ENCODE results near the gene LRRK1.

The LRRK1 gene

GRCh38 chr15:101008158-101009139 is 89.3 kb downstream of the LRRK1 start:
- peak overlapping the region; percentile 79 for H3K4me2 ChIP-seq (ENCODE audit: low read length)
- peaks cover 32% of the 10 kb centered on the region for H3K4me1 ChIP-seq (ENCODE audit: insufficient read depth, low read length, severe bottlenecking)
- TF ChIP-seq CTCF (IDR thresholded peaks at IDR 0.05; ENCODE audit: low read length) (peak; percentile 94), EZH2 (IDR thresholded peaks at IDR 0.05; ENCODE audit: borderline replicate concordance, low read length) (no peak)
- H3K4me3 ChIP-seq (ENCODE audit: low read depth, low read length, poor library complexity, severe bottlenecking), result peak overlapping the region; percentile 58
- no peaks in the 10 kb centered on the region for H3K9me3 ChIP-seq (ENCODE audit: low read length)
- peaks cover 61% of the 10 kb centered on the region for H3K36me3 ChIP-seq (ENCODE audit: insufficient read depth, low read length)
- H3F3A ChIP-seq (ENCODE audit: insufficient read depth, low read length), result no peaks in the 10 kb centered on the region
- peak overlapping the region; percentile 78 for H3K27ac ChIP-seq (ENCODE audit: low read depth, low read length, poor library complexity, severe bottlenecking)
- H2AFZ ChIP-seq (ENCODE audit: low read length), result no peak overlapping the region
- H4K20me1 ChIP-seq (ENCODE audit: insufficient read depth, low read length), result no peaks in the 10 kb centered on the region
- no peaks in the 10 kb centered on the region for H3K27me3 ChIP-seq (ENCODE audit: insufficient read depth, low read length)
- no peaks in the 10 kb centered on the region for H3K9me2 ChIP-seq (ENCODE audit: low read depth, low read length)
- H3K9ac ChIP-seq (ENCODE audit: low read length), result peak overlapping the region; percentile 60
- H3K79me2 ChIP-seq (ENCODE audit: insufficient read depth, low read length), result no peaks in the 10 kb centered on the region

- Histone ChIP-seq H3K9ac (ENCODE audit: low read length) (peak overlapping the region; percentile 37; the same call in 1 of the 2 replicates), H2AFZ (ENCODE audit: low read length) (no peak overlapping the region), H3K27me3 (ENCODE audit: insufficient read depth, low read length) (no peaks in the 10 kb centered on the region), H3K4me1 (ENCODE audit: insufficient read depth, low read length, severe bottlenecking) (peaks cover 32% of the 10 kb centered on the region), H3K9me2 (ENCODE audit: low read depth, low read length) (no peaks in the 10 kb centered on the region), H3K36me3 (ENCODE audit: insufficient read depth, low read length) (peaks cover 60% of the 10 kb centered on the region), H3F3A (ENCODE audit: insufficient read depth, low read length) (no peaks in the 10 kb centered on the region), H3K27ac (ENCODE audit: low read depth, low read length, poor library complexity, severe bottlenecking) (peak overlapping the region; percentile 78), H3K4me2 (ENCODE audit: low read length) (peak overlapping the region; percentile 79), H3K4me3 (ENCODE audit: low read depth, low read length, poor library complexity, severe bottlenecking) (no peak overlapping the region), H3K79me2 (ENCODE audit: insufficient read depth, low read length) (no peaks in the 10 kb centered on the region), H4K20me1 (ENCODE audit: insufficient read depth, low read length) (no peaks in the 10 kb centered on the region), H3K9me3 (ENCODE audit: low read length) (no peaks in the 10 kb centered on the region)
- TF ChIP-seq CTCF (IDR thresholded peaks at IDR 0.05; ENCODE audit: low read length) (no peak), EZH2 (IDR thresholded peaks at IDR 0.05; ENCODE audit: borderline replicate concordance, low read length) (no peak)
Measured at GRCh38 chr15:101009176-101009575, 90.0 kb downstream of the LRRK1 start.

DNA sequence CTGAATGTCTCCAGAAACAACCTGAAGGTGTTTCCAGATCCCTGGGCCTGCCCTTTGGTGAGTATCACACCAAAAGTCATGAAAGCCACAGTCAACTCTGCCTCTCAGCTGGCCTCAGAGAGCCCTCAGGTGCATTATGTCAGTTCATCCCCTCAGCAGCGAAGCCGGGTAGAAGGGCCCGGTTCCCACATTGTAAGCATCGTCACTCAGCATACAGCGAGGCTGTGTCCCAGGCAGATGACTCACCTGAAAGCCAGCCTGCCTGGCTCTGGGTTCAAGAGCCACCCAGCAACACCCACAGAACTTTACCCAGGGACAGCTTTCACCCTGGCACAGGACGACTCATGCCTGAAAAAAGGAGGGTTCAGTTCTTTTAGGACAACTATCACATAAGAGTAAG is 91.6 kb downstream of the LRRK1 start:
- H3K4me2 ChIP-seq (ENCODE audit: low read length), result no peak overlapping the region
- no peaks in the 10 kb centered on the region for H3K9me2 ChIP-seq (ENCODE audit: low read depth, low read length)
- H2AFZ ChIP-seq (ENCODE audit: low read length), result no peak overlapping the region
- H4K20me1 ChIP-seq (ENCODE audit: insufficient read depth, low read length), result no peaks in the 10 kb centered on the region
- peaks cover 58% of the 10 kb centered on the region for H3K36me3 ChIP-seq (ENCODE audit: insufficient read depth, low read length)
- TF ChIP-seq CTCF (IDR thresholded peaks at IDR 0.05; ENCODE audit: low read length) (no peak), EZH2 (IDR thresholded peaks at IDR 0.05; ENCODE audit: borderline replicate concordance, low read length) (no peak)
- no peaks in the 10 kb centered on the region for H3K27me3 ChIP-seq (ENCODE audit: insufficient read depth, low read length)
- H3K4me1 ChIP-seq (ENCODE audit: insufficient read depth, low read length, severe bottlenecking), result peaks cover 32% of the 10 kb centered on the region
- H3K4me3 ChIP-seq (ENCODE audit: low read depth, low read length, poor library complexity, severe bottlenecking), result no peak overlapping the region
- no peaks in the 10 kb centered on the region for H3K79me2 ChIP-seq (ENCODE audit: insufficient read depth, low read length)
- no peaks in the 10 kb centered on the region for H3K9me3 ChIP-seq (ENCODE audit: low read length)
- H3K9ac ChIP-seq (ENCODE audit: low read length), result no peak overlapping the region
- H3F3A ChIP-seq (ENCODE audit: insufficient read depth, low read length), result no peaks in the 10 kb centered on the region
- H3K27ac ChIP-seq (ENCODE audit: low read depth, low read length, poor library complexity, severe bottlenecking), result no peak overlapping the region
